ENCODE data around the gene TSR3. TPM values are rescaled to one million over a fixed set of nuclear protein-coding genes. Genes with fewer than 3 reads are reported as not detected.

The TSR3 gene
- total RNA-seq, 6 experiments from 2014 or later = 73.7 to 84.6 (median 78.1) TPM

- DNase-seq = no peak
- Mint-ChIP-seq H3K36me3 (ENCODE audit: low read depth) (no peaks in the 10 kb centered on the region), H3K4me3 (no peak overlapping the region), H3K27me3 (ENCODE audit: insufficient read depth) (peaks cover 2% of the 10 kb centered on the region; the same call in 1 of the 2 replicates), H3K4me1 (ENCODE audit: low read depth) (no peaks in the 10 kb centered on the region), H3K9me3 (no peaks in the 10 kb centered on the region), H3K27ac (no peak overlapping the region)
- TF ChIP-seq, protein P1, sequence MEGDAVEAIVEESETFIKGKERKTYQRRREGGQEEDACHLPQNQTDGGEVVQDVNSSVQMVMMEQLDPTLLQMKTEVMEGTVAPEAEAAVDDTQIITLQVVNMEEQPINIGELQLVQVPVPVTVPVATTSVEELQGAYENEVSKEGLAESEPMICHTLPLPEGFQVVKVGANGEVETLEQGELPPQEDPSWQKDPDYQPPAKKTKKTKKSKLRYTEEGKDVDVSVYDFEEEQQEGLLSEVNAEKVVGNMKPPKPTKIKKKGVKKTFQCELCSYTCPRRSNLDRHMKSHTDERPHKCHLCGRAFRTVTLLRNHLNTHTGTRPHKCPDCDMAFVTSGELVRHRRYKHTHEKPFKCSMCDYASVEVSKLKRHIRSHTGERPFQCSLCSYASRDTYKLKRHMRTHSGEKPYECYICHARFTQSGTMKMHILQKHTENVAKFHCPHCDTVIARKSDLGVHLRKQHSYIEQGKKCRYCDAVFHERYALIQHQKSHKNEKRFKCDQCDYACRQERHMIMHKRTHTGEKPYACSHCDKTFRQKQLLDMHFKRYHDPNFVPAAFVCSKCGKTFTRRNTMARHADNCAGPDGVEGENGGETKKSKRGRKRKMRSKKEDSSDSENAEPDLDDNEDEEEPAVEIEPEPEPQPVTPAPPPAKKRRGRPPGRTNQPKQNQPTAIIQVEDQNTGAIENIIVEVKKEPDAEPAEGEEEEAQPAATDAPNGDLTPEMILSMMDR (IDR thresholded peaks at IDR 0.05) = no peak
Measured at GRCh38 chr16:1343428-1344242, 8.0 kb downstream of the TSR3 start.

DNA sequence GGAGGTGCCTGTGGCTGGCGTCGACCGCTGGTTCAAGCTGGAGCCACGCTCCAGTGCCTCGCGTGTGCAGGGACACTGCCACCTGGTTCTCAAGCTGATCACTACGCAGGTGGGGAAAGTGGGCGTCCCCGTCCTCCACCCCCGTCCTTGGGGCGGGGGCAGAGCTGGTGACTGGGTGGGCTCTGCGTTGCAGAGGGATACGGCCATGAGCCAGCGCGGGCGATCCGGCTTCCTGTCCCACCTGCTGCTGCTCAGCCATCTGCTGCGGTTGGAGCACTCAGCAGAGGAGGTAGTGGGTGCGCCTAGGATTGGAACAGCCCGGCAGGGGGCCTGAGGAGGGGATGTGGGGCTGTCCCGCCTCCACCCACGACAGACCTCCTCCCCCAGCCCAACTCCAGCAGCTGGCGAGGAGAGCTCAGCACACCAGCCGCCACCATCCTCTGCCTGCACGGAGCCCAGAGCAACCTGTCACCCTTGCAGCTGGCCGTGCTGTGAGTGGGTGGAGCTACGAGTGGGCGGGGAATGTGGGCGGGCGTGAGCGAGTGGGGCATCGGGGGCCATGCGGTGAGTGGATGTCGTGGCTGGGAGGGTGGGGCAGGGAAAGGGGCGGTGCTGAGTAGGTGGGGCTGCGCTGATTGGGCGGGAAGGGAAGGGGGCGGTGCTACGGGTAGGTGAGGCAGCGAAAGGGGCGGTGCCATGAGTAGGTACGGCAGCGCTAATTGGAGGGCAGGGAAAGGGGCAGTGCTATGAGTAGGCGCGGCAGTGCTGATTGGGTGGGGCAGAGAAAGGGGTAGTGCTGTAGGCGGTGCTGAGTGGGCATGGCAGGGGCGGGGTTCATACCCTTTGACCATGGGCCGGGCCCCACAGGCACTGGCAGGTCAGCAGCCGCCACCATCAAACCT is 8.9 kb downstream of the TSR3 start:
- TF ChIP-seq, protein P1 (IDR thresholded peaks at IDR 0.05) = no peak
- H3K27ac Mint-ChIP-seq = no peak overlapping the region
- H3K4me3 Mint-ChIP-seq = no peak overlapping the region
- H3K9me3 Mint-ChIP-seq = no peaks in the 10 kb centered on the region
- H3K36me3 Mint-ChIP-seq (ENCODE audit: low read depth) = no peaks in the 10 kb centered on the region
- DNase-seq = peak; percentile 86
- peaks cover 2% of the 10 kb centered on the region; the same call in 1 of the 2 replicates for H3K27me3 Mint-ChIP-seq (ENCODE audit: insufficient read depth)
- no peaks in the 10 kb centered on the region for H3K4me1 Mint-ChIP-seq (ENCODE audit: low read depth)

- Mint-ChIP-seq H3K4me1 (ENCODE audit: low read depth) (no peaks in the 10 kb centered on the region), H3K36me3 (ENCODE audit: low read depth) (no peaks in the 10 kb centered on the region), H3K27ac (no peak overlapping the region), H3K27me3 (ENCODE audit: insufficient read depth) (peaks cover 4% of the 10 kb centered on the region; the same call in 1 of the 2 replicates), H3K9me3 (no peaks in the 10 kb centered on the region), H3K4me3 (no peak overlapping the region)
- DNase-seq = no peak
- TF ChIP-seq, protein P1 (IDR thresholded peaks at IDR 0.05) = no peak
Measured at GRCh38 chr16:1341495-1342420, 9.9 kb downstream of the TSR3 start.

DNA sequence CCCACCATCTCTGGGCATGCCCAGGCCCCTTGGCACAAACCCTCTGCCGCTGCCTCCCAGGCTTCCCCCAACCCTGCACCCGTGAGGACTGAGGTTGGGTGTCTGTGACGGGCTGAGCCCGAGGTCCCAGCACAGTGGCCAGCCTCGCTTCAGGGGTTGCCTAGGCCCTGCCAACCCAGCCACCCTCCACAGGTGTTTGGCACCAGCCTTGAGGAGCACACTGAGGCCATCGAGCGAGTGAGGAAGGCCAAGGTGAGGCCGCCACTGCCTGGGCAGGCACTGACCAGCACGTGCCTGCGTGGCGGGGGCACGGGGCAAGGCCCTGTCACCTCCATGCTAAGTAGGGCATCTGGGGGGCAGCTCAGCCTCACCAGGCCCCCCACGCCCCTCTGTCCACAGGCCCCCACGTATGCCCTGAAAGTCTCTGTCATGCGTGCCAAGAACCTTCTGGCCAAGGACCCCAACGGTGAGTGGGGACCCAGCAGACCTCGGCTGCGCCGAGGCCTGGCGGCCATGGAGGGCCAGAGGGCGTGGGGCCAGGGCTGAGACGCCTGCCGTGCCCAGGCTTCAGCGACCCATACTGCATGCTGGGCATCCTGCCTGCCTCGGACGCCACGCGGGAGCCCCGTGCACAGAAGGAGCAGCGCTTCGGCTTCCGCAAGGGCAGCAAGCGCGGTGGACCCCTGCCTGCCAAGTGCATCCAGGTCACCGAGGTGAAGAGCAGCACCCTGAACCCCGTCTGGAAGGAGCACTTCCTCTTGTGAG is 10.8 kb downstream of the TSR3 start:
- H3K9me3 Mint-ChIP-seq = no peaks in the 10 kb centered on the region
- H3K27me3 Mint-ChIP-seq (ENCODE audit: insufficient read depth) = peaks cover 8% of the 10 kb centered on the region; the same call in 1 of the 2 replicates
- H3K27ac Mint-ChIP-seq = no peak overlapping the region
- no peak overlapping the region for H3K4me3 Mint-ChIP-seq
- no peaks in the 10 kb centered on the region for H3K4me1 Mint-ChIP-seq (ENCODE audit: low read depth)
- TF ChIP-seq, protein P1 (IDR thresholded peaks at IDR 0.05) = no peak
- no peak for DNase-seq
- H3K36me3 Mint-ChIP-seq (ENCODE audit: low read depth) = no peaks in the 10 kb centered on the region

Measured in HFFc6 (cell line).